NCI-H128 (cell line): Measurements from ENCODE around the gene KRT36.

ENCODE experiments used
- DNase-seq: peaks from one replicate; lab custom pipeline; 2025; ENCODE audit not compliant: unreplicated experiment; lab: John Stamatoyannopoulos, UW

Gene KRT36

GRCh38 chr17:41489531-41489930 lies at the start of gene KRT36:
Gene KRT36, minus strand, starts transcription at chr17:41489910. Its CDS starts 46 bp downstream, at chr17:41489864.
- no peak for DNase-seq

DNA sequence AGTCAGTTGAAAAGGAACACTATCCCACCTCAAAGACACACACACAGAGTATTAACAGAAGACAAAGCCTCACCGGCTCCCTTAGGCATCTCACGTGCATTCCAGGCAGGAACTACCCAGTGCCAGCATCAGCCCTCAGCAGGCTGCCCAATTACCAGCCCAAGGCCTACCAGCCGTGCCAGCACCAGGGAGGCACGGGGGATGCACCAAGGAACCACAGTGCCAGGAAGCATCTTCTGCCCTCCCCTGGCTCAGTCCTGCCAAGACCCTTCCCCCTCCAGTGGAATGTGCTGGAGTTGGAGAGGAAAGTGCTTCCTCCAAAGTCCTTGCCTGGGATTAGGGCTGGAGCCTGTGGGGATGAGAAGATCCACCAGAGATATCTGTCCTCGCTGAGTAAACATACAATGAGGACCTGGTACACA lies 49.4 kb upstream of the KRT36 start:
- no peak for DNase-seq

DNA sequence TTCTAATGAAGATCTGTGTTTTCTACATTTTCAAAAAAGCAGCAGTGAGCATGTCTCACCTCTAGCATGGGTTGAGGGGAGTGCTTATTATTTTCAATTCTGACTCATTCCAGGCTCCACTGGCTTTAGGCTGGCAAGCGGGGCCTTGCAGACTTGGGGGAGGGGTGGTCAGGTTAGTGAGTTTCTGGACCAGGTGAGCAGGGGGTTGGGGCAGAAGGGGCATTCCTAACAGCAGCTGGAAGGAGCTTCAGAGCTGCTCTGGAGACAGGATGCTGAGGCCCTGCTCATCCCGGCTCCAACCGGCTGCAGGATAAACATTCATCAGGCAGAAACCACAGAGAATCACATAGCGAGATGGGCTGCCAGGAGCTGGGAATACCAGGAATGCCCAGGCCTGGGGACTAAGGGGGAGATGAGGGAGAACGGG lies 48.9 kb upstream of the KRT36 start:
- no peak for DNase-seq

- no peak for DNase-seq
These were observed 48.3 kb upstream of the KRT36 start for GRCh38 chr17:41537990-41538389.

- no peak for DNase-seq
These were observed 47.9 kb upstream of the KRT36 start for GRCh38 chr17:41537614-41537954.

DNA sequence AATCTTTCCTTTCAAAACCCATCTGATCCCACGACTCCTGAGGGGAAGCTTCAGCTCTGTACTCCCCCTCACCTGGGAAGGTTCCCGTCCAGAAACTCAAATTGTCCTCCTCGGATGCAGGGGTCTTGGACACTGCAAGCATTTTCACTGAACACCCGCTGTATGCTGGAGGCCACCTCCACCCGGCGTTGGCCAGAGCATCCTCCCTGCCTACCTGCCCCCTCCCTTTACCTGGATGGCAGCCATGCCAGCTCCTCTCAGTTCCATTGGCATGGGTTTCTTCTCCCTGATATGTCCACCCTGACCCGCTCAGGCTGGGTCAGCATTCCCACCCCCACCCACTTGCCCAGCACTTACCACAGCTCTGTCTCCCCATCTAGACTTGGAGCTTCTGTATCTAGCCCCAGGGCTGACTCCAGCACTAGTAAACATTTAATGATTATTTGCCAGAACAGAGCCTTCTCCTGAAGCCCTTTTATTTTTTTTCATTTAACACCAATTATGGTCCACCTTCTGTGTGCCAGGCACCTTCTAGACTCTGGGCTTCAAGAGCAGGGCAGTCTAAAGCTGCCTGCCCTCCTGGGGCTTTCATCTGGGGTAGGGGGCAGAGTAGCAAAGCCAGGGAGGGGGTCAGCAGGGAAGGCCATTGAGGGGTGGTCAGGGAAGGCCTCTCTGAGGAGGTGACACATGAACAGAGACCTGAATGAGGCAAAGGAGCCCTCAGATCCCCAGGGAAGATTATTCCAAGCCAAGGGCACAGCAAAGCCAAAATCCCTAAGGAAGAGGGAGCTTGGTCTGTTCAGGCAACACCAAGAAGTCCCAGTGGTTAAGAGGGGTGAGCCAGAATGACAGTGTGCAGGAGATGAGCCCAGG lies 47.3 kb upstream of the KRT36 start:
- DNase-seq, result no peak

DNA sequence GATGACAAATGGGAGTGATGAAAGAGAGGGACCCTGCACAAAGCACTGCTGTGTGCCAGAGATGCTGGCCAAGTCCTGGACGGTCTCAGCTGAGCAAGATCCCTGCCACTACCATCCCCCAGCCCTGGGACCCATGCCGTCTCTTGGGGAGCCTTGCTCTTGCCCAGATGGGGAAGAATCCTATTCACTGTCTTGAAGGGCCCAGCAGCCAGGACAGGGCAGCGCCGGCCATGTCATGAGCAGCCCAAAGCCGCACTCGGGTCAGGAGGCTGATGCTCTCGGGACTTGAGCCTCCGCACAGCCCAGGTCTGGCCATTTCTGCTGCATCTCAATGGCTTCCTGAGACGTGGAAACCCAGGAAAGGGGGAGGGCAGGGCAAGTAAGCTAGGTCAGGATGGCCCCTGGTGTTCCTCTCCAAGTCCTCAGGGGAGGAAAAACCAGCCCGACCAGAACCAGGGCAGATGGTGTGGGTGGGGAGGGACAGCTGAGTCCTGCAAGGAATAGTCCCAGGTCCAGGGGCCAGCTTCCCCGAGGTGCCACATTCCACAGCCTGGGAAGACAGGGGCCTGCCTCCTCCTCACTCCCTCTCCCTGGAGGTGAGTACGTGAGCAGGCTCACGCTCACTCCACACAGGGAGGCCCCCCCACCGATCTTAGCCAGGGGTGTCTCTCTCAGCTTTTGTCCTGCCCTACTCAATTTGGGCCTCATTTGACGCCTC lies 46.2 kb upstream of the KRT36 start:
- no peak for DNase-seq

DNA sequence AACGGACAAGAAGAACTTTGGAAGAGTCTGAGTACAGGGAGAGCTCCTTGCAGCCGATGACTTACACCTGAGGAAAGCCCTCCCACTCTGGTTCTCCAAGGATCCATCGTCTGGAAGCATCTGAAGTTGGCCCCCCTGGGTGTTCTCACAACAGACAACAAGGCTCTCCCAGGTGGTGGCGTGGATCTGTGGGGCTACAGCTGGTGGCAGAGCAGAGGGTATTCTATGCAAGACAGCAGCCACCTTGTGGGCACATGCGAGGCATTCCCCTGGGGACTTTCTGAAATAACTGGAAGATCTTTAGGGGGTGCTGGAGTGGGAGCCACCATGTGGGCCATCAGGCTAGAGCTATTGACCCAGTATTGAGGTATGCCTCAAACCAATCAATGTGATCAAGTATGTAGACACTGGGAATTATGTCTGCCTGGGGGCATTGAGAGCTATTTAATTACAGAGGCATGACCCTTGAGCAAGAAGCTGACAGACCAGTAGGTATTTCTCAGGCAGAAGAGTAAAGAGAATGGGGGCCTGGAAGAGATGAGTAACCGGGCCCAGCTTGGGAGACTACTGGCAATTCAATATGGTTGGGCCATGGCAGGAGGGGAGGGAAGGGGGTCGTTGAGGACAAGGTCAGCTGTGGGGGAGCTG lies 45.3 kb upstream of the KRT36 start:
- DNase-seq, result no peak

DNA sequence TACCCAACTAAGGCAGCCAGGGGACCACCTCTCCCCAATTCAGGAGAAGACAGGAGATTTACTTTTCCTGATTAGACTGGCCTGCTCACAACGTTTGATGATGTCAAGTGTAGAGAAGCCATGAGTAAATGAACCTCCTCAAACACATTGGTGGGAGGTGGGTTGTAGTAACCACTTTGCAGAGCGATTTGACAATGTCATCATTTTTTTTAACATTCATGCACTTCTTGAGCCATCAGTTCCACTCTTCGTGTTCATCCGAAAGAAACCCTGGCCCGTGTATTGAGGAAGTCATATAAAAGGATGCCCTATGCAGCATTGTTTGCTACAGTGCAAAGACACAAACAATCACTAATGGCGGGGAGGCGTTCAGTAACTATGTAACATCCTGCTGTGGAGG lies 43.9 kb upstream of the KRT36 start:
- no peak for DNase-seq

- DNase-seq, result no peak
These were observed 43.3 kb upstream of the KRT36 start for GRCh38 chr17:41532947-41533570.

DNA sequence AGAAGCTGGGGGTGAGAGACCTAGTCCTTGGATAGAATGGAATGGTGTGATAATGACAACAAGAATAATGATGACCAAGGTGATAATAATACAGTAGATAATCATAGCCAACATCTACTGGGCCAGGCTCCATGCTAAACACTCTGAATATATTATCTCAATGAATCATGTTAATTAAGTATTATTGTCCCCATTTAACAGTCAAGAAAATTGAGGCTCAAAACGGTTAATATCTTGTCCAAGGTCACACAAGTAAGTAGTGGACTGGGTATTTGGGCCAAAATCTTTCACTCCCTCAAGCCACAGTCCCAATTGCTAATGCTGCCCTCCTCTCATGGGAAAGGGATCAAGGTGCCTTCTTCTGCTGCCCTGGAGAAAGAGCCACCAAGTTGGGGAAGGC lies 42.3 kb upstream of the KRT36 start:
- no peak for DNase-seq

DNA sequence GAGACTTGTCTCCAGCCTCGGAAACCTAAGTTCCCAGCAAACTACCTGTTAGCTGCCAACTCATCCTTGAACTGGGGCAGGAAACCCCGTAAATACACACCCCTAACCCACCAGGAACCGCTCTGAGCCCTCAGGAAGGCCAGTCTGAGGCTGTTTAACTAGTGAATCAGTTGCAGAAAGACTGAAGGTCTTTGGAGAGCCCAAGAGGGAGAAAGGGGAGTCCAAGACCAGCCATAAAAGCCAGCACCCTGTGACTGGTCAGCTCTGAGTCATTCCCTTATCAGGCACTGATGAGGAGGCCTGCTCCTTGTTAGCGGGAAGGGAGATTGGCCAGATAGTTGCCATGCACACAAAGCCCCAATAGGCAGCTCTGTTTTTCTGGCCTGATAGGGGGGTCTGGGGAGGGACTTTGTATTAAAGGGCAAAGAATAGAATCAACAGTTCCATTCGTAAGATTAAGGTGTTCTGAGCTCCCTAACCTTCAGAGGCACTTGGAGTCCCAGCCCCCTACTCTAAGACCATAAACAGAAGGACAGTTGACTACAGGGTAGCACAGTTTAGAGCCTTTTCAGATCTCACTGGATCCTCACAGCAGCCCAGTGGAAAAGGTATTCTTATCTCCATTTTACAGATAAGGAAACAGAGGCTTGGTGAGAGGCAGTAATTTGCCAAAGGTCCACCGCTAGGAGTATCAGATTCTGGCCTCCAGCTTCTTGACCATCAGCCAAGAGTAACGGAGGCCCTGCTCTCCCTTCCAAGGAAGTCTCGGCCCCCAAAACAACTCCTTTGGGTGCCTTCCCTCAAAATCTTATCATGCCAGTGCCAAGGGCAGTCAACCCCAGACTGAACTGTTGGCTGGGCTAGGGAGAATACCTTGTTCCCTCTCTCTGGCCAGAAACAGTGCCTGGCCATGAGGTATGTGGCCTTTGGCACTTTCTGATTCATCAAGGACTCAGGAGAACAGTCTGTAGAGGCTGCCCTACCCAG lies 40.6 kb upstream of the KRT36 start:
- DNase-seq, result no peak

GRCh38 chr17:41529491-41529915 lies 39.8 kb upstream of the KRT36 start:
- no peak for DNase-seq

DNA sequence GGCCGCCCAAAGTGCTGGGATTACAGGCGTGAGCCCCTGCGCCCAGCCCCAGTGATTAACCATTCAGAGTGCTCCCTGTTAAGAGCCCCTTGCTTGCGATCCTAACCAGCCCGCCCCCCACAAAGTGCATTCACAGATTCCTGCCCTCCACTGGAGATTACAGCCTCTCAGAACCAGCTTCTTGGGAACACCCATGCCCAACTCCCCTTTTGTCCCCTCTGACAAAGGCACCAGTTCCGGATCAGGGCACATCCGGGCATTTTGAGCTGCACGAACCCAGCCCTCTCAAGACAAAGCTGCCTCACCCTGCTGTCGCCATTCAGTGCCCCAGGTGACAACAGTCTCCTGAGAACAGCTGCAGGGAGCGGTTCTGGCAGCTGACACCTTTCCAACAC lies 39.2 kb upstream of the KRT36 start:
- DNase-seq, result no peak

- no peak for DNase-seq
These were observed 37.6 kb upstream of the KRT36 start for GRCh38 chr17:41527063-41528023.

- DNase-seq, result no peak
These were observed 34.6 kb upstream of the KRT36 start for GRCh38 chr17:41524261-41524660.

DNA sequence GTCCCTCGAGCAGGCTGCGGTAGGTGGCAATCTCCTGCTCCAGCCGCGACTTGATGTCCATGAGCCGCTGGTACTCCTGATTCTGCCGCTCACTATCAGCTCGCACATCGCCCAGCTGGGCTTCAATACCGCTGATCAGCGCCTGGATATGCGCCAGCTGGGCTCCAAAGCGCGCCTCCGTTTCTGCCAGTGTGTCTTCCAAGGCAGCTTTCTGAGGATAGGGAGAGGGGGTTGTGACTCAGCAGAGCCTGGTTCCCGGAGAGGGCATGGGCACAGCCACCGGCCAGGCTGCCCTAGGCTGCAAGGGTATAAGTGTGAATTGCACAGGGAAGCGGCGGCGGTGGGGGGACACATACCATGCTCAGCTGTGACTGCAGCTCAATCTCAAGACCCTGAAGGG lies 34.1 kb upstream of the KRT36 start:
- DNase-seq, result no peak

DNA sequence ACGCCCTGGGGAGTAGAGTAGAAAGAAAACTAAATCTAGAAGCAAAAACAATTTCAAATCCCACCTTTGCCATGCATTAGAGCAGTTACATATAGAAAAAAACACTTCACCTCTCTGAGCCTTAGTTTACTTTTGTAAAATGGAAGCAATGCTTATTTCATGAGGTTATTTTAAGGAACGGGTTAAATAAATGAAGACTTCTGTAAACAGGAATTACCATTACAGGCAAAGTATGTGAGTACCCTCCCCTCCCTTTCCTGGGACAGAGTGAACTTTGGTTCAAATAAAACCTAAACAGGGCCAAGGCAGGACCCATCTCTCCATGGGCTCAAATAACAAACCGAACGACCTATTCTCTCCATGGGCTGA lies 33.5 kb upstream of the KRT36 start:
- DNase-seq, result no peak
